ENCODE results near the gene MESD. TPM values are rescaled to one million over a fixed set of nuclear protein-coding genes. Genes with fewer than 3 reads are reported as not detected.

The MESD gene
- polyA plus RNA-seq, 1 of the 3 experiments (the other 2 are of a cell fraction): 15.2 TPM

DNA sequence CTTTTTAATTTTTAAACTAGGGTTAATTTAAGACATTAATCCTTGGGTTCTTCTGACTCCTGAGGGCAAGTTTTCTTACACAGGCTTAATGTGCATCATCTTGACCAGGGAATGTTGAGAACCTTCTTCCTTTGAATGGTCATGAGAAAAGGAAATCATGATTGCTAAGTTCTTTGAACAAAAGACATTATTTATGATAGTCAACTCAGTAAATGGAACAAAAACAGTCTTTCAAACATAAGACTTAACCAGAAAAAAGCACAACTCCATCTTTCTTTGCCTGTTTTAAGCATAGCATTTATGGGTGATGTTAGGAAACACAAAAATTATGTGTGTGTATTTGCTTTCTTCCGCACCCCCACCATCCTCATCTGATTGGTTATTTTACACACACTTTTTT lies 16.5 kb upstream of the MESD start:
- Histone ChIP-seq H2AFZ (ENCODE audit: low read depth) (no peak overlapping the region), H3K9me2 (no peaks in the 10 kb centered on the region), H3K4me2 (no peak overlapping the region), H3K9ac (no peak overlapping the region), H3K27ac (ENCODE audit: low read depth in 2 of 2, low read length in 1 of 2) (no peak overlapping the region), H3F3A (replicated peaks; ENCODE audit: insufficient read depth) (peaks cover 5% of the 10 kb centered on the region), H3K79me2 (ENCODE audit: insufficient read depth) (peaks cover 90% of the 10 kb centered on the region), H3K27me3 (ENCODE audit: insufficient read depth) (no peaks in the 10 kb centered on the region), H3K36me3 (replicated peaks in 1 of 2; ENCODE audit: control insufficient read depth in 1 of 2, insufficient read depth in 2 of 2, low read length in 1 of 2) (peaks cover 25 to 39% of the 10 kb centered on the region in 2 experiments), H3K4me1 (ENCODE audit: control insufficient read depth in 1 of 2, insufficient read depth in 2 of 2, low read depth in 1 of 2, low read length in 1 of 2) (peaks cover 11% of the 10 kb centered on the region in 2 experiments; a peak in 3 of 4 replicates), H3K9me3 (no peaks in the 10 kb centered on the region), H3K4me3 (ENCODE audit: low read depth in 2 of 2, low read length in 1 of 2) (no peak overlapping the region), H4K20me1 (ENCODE audit: insufficient read depth) (peaks cover 57% of the 10 kb centered on the region)
- DNase-seq: no peak
- TF ChIP-seq CHD2 (IDR thresholded peaks at IDR 0.05; ENCODE audit: low read length, partially characterized antibody) (no peak), YY1 (IDR thresholded peaks at IDR 0.05; ENCODE audit: low read depth) (no peak), GATA2 (CRISPR knock-in tag; IDR thresholded peaks at IDR 0.05) (no peak), EZH2phosphoT487 (IDR thresholded peaks at IDR 0.05; ENCODE audit: borderline replicate concordance, low read depth) (no peak), FOXM1 (IDR thresholded peaks at IDR 0.05; ENCODE audit: low read depth) (no peak)
- TF ChIP-seq, protein P1, sequence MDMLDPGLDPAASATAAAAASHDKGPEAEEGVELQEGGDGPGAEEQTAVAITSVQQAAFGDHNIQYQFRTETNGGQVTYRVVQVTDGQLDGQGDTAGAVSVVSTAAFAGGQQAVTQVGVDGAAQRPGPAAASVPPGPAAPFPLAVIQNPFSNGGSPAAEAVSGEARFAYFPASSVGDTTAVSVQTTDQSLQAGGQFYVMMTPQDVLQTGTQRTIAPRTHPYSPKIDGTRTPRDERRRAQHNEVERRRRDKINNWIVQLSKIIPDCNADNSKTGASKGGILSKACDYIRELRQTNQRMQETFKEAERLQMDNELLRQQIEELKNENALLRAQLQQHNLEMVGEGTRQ (IDR thresholded peaks at IDR 0.05; ENCODE audit: borderline replicate concordance, low read depth, low read length): no peak
- ChIA-PET CTCF (no interaction called here), POLR2A (no interaction called here)
- WGBS (ENCODE audit: low lambda C conversion rate): 95% methylated on average over 1 of the region's 1 CpG

DNA sequence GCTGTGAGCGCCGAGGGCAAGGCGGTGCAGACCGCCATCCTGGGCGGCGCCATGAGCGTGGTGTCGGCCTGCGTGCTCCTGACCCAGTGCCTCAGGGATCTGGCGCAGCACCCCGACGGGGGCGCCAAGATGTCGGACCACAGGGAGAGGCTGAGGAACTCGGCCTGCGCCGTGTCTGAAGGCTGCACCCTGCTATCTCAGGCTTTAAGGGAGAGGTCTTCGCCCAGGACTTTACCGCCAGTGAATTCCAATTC lies 13.4 kb upstream of the MESD start:
- Histone ChIP-seq H3K4me2 (peak overlapping the region; percentile 91), H3K9ac (no peak overlapping the region), H3K4me1 (ENCODE audit: control insufficient read depth in 1 of 2, insufficient read depth in 2 of 2, low read depth in 1 of 2, low read length in 1 of 2) (peaks cover 11 to 16% of the 10 kb centered on the region in 2 experiments; a peak in 3 of 4 replicates), H3K9me2 (no peaks in the 10 kb centered on the region), H3K9me3 (no peaks in the 10 kb centered on the region), H3K4me3 (ENCODE audit: low read depth in 2 of 2, low read length in 1 of 2) (no peak overlapping the region), H3K27ac (ENCODE audit: low read depth in 2 of 2, low read length in 1 of 2) (no peak overlapping the region), H3K79me2 (ENCODE audit: insufficient read depth) (peaks cover 71% of the 10 kb centered on the region), H3F3A (replicated peaks; ENCODE audit: insufficient read depth) (peaks cover 8% of the 10 kb centered on the region), H4K20me1 (ENCODE audit: insufficient read depth) (peaks cover 48% of the 10 kb centered on the region), H2AFZ (ENCODE audit: low read depth) (no peak overlapping the region), H3K36me3 (replicated peaks in 1 of 2; ENCODE audit: control insufficient read depth in 1 of 2, insufficient read depth in 2 of 2, low read length in 1 of 2) (peaks cover 22 to 36% of the 10 kb centered on the region in 2 experiments), H3K27me3 (ENCODE audit: insufficient read depth) (no peaks in the 10 kb centered on the region)
- WGBS (ENCODE audit: low lambda C conversion rate): no CpG with 5 or more reads among the region's 19 CpGs
- DNase-seq: no peak
- POLR2A ChIA-PET: no interaction called here
- TF ChIP-seq SIN3A (IDR thresholded peaks at IDR 0.05; ENCODE audit: borderline replicate concordance, low read depth, low read length) (no peak), MEF2A (IDR thresholded peaks at IDR 0.05; ENCODE audit: borderline replicate concordance, low read depth) (no peak), GABPA (IDR thresholded peaks at IDR 0.05; ENCODE audit: low read depth) (no peak), MXI1 (IDR thresholded peaks at IDR 0.05; ENCODE audit: low read depth, low read length) (no peak), TEAD4 (IDR thresholded peaks at IDR 0.05; ENCODE audit: borderline replicate concordance, insufficient read depth) (no peak), YY1 (IDR thresholded peaks at IDR 0.05; ENCODE audit: low read depth) (no peak), TAF1 (IDR thresholded peaks at IDR 0.05; ENCODE audit: borderline replicate concordance, low read depth, low read length) (no peak)
- TF ChIP-seq, protein P1 (IDR thresholded peaks at IDR 0.05; ENCODE audit: borderline replicate concordance, low read depth, low read length): no peak
- TF ChIP-seq, protein P2, sequence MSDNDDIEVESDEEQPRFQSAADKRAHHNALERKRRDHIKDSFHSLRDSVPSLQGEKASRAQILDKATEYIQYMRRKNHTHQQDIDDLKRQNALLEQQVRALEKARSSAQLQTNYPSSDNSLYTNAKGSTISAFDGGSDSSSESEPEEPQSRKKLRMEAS (IDR thresholded peaks at IDR 0.05; ENCODE audit: low read depth): no peak
- TF ChIP-seq, protein P3, sequence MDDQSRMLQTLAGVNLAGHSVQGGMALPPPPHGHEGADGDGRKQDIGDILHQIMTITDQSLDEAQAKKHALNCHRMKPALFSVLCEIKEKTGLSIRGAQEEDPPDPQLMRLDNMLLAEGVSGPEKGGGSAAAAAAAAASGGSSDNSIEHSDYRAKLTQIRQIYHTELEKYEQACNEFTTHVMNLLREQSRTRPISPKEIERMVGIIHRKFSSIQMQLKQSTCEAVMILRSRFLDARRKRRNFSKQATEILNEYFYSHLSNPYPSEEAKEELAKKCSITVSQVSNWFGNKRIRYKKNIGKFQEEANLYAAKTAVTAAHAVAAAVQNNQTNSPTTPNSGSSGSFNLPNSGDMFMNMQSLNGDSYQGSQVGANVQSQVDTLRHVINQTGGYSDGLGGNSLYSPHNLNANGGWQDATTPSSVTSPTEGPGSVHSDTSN (IDR thresholded peaks at IDR 0.05): no peak
- TF ChIP-seq, protein P4, sequence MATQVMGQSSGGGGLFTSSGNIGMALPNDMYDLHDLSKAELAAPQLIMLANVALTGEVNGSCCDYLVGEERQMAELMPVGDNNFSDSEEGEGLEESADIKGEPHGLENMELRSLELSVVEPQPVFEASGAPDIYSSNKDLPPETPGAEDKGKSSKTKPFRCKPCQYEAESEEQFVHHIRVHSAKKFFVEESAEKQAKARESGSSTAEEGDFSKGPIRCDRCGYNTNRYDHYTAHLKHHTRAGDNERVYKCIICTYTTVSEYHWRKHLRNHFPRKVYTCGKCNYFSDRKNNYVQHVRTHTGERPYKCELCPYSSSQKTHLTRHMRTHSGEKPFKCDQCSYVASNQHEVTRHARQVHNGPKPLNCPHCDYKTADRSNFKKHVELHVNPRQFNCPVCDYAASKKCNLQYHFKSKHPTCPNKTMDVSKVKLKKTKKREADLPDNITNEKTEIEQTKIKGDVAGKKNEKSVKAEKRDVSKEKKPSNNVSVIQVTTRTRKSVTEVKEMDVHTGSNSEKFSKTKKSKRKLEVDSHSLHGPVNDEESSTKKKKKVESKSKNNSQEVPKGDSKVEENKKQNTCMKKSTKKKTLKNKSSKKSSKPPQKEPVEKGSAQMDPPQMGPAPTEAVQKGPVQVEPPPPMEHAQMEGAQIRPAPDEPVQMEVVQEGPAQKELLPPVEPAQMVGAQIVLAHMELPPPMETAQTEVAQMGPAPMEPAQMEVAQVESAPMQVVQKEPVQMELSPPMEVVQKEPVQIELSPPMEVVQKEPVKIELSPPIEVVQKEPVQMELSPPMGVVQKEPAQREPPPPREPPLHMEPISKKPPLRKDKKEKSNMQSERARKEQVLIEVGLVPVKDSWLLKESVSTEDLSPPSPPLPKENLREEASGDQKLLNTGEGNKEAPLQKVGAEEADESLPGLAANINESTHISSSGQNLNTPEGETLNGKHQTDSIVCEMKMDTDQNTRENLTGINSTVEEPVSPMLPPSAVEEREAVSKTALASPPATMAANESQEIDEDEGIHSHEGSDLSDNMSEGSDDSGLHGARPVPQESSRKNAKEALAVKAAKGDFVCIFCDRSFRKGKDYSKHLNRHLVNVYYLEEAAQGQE (IDR thresholded peaks at IDR 0.05; ENCODE audit: low read depth, low read length): no peak
- CTCF ChIA-PET: interaction anchor here (2.4 kb wide), 1 partner anchor 263 kb away, joined by 9 read pairs; no protein-coding TSS in a partner anchor
